Measurements from ENCODE around the gene NUP62.

NUP62 gene

GRCh38 chr19:49920624-49921363, 8.5 kb downstream of the NUP62 start:
- no peak for TF ChIP-seq CREB1 (IDR thresholded peaks at IDR 0.05; ENCODE audit: low read depth)
- no peak for TF ChIP-seq CEBPB (IDR thresholded peaks at IDR 0.05)
- TF ChIP-seq EGR1 (IDR thresholded peaks at IDR 0.05), result no peak
- TF ChIP-seq, protein P1, sequence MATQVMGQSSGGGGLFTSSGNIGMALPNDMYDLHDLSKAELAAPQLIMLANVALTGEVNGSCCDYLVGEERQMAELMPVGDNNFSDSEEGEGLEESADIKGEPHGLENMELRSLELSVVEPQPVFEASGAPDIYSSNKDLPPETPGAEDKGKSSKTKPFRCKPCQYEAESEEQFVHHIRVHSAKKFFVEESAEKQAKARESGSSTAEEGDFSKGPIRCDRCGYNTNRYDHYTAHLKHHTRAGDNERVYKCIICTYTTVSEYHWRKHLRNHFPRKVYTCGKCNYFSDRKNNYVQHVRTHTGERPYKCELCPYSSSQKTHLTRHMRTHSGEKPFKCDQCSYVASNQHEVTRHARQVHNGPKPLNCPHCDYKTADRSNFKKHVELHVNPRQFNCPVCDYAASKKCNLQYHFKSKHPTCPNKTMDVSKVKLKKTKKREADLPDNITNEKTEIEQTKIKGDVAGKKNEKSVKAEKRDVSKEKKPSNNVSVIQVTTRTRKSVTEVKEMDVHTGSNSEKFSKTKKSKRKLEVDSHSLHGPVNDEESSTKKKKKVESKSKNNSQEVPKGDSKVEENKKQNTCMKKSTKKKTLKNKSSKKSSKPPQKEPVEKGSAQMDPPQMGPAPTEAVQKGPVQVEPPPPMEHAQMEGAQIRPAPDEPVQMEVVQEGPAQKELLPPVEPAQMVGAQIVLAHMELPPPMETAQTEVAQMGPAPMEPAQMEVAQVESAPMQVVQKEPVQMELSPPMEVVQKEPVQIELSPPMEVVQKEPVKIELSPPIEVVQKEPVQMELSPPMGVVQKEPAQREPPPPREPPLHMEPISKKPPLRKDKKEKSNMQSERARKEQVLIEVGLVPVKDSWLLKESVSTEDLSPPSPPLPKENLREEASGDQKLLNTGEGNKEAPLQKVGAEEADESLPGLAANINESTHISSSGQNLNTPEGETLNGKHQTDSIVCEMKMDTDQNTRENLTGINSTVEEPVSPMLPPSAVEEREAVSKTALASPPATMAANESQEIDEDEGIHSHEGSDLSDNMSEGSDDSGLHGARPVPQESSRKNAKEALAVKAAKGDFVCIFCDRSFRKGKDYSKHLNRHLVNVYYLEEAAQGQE (IDR thresholded peaks at IDR 0.05; ENCODE audit: low read depth), result no peak
- no peak for TF ChIP-seq NFIC (IDR thresholded peaks at IDR 0.05)
- TF ChIP-seq EP300 (IDR thresholded peaks at IDR 0.05; ENCODE audit: borderline replicate concordance), result no peak
- no peak for TF ChIP-seq MAX (IDR thresholded peaks at IDR 0.05)
- TF ChIP-seq TEAD4 (IDR thresholded peaks at IDR 0.05), result no peak
- TF ChIP-seq RAD21 (IDR thresholded peaks at IDR 0.05; ENCODE audit: low read depth), result no peak
- TF ChIP-seq TCF12 (IDR thresholded peaks at IDR 0.05; ENCODE audit: low read depth), result no peak

DNA sequence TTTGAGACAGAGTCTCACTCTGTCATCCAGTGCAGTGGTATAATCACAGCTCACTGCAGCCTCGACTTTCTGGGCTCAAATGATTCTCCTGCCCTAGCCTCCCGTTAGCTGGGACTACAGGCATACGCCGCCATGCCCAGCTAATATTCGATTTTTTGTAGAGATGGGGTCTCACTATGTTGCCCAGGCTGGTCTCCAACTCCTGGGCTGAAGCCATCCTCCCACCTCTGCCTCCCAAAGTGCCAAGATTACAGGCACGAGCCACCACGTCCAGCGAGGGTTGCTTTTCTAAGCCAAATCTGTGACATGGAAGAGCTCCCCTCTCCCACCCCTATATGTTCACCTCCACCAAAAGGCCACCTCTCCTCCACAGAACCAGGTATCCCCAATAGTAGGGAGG, 11.2 kb downstream of the NUP62 start:
- TF ChIP-seq, protein P2, sequence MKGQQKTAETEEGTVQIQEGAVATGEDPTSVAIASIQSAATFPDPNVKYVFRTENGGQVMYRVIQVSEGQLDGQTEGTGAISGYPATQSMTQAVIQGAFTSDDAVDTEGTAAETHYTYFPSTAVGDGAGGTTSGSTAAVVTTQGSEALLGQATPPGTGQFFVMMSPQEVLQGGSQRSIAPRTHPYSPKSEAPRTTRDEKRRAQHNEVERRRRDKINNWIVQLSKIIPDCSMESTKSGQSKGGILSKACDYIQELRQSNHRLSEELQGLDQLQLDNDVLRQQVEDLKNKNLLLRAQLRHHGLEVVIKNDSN (IDR thresholded peaks at IDR 0.05), result no peak
- no peak for TF ChIP-seq RAD21 (IDR thresholded peaks at IDR 0.05; ENCODE audit: low read depth)
- no peak for TF ChIP-seq TEAD4 (IDR thresholded peaks at IDR 0.05)
- no peak for TF ChIP-seq ZBTB7A (IDR thresholded peaks at IDR 0.05; ENCODE audit: low read depth)
- TF ChIP-seq YY1 (IDR thresholded peaks at IDR 0.05; ENCODE audit: low read depth), result no peak
- TF ChIP-seq TCF12 (IDR thresholded peaks at IDR 0.05; ENCODE audit: low read depth), result no peak
- TF ChIP-seq NFIC (IDR thresholded peaks at IDR 0.05), result no peak

- TF ChIP-seq TAF1 (IDR thresholded peaks at IDR 0.05; ENCODE audit: low read depth) (no peak), YY1 (IDR thresholded peaks at IDR 0.05; ENCODE audit: low read depth) (no peak), EP300 (IDR thresholded peaks at IDR 0.05; ENCODE audit: borderline replicate concordance) (no peak), TCF12 (IDR thresholded peaks at IDR 0.05; ENCODE audit: low read depth) (no peak), FOXM1 (IDR thresholded peaks at IDR 0.05; ENCODE audit: borderline replicate concordance, low read depth) (no peak), CREB1 (IDR thresholded peaks at IDR 0.05; ENCODE audit: low read depth) (no peak)
- TF ChIP-seq, protein P2 (IDR thresholded peaks at IDR 0.05), result no peak
Measured at GRCh38 chr19:49916839-49917733, 12.2 kb downstream of the NUP62 start.

DNA sequence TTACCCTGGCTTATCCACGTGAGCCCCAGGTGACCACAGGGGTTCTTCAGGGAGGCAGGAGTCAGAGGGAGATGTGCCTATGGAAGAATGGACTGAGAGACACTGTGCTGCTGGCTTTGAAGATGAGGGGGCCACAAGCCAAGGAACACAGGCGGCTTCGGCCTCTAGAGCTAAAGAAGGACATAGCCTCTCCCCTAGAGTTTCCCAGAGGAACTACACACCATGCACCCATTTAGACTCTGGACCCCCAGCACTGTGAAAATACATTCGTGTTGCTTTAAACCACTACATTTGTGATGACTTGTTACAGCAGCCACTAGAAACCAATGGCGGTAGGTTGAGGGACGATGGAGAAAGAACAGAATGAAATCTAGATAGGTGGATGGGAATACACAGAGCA, 14.0 kb downstream of the NUP62 start:
- TF ChIP-seq ZBTB7A (IDR thresholded peaks at IDR 0.05; ENCODE audit: low read depth) (no peak), YY1 (IDR thresholded peaks at IDR 0.05; ENCODE audit: low read depth) (no peak), EGR1 (IDR thresholded peaks at IDR 0.05) (no peak), MAX (IDR thresholded peaks at IDR 0.05) (no peak), TCF12 (IDR thresholded peaks at IDR 0.05; ENCODE audit: low read depth) (no peak), FOXM1 (IDR thresholded peaks at IDR 0.05; ENCODE audit: borderline replicate concordance, low read depth) (no peak), TEAD4 (IDR thresholded peaks at IDR 0.05) (no peak), NFIC (IDR thresholded peaks at IDR 0.05) (no peak), EP300 (IDR thresholded peaks at IDR 0.05; ENCODE audit: borderline replicate concordance) (no peak)

GRCh38 chr19:49913720-49914119, 15.6 kb downstream of the NUP62 start:
- TF ChIP-seq TEAD4 (IDR thresholded peaks at IDR 0.05) (no peak), TCF12 (IDR thresholded peaks at IDR 0.05; ENCODE audit: low read depth) (no peak), TAF1 (IDR thresholded peaks at IDR 0.05; ENCODE audit: low read depth) (no peak), MAX (IDR thresholded peaks at IDR 0.05) (no peak), ZBTB7A (IDR thresholded peaks at IDR 0.05; ENCODE audit: low read depth) (no peak), EP300 (IDR thresholded peaks at IDR 0.05; ENCODE audit: borderline replicate concordance) (no peak)
- TF ChIP-seq, protein P2 (IDR thresholded peaks at IDR 0.05), result no peak
- TF ChIP-seq, protein P1 (IDR thresholded peaks at IDR 0.05; ENCODE audit: low read depth), result no peak

All from Ishikawa (cell line).